ENCODE data around the gene EFNA3. TPM values are rescaled to one million over a fixed set of nuclear protein-coding genes. Genes with fewer than 3 reads are reported as not detected.

Gene EFNA3
- total and polyA plus RNA-seq, 2 donors (not counting 3 experiments of a cell fraction or from before 2014, with no cell fraction given): 2.2 to 2.5 TPM

GRCh38 chr1:155120253-155120652 lies 41.6 kb downstream of the EFNA3 start:
- Histone ChIP-seq H3K4me3 (replicated peaks in 1 of 3; ENCODE audit: insufficient read depth in 1 of 3, low read depth in 1 of 3, low read length in 3 of 3) (no peak overlapping the region), H3K9me3 (replicated peaks; ENCODE audit: control insufficient read depth, insufficient read depth, low read length) (no peaks in the 10 kb centered on the region), H3K27me3 (ENCODE audit: control insufficient read depth in 2 of 2, insufficient read depth in 2 of 2, low read length in 2 of 2) (peaks cover 0 to 4% of the 10 kb centered on the region in 2 experiments), H3K9me1 (replicated peaks; ENCODE audit: control insufficient read depth, extremely low read depth, insufficient read depth, low read length) (no peaks in the 10 kb centered on the region), H3K36me3 (ENCODE audit: control insufficient read depth in 2 of 2, extremely low read depth in 1 of 2, insufficient read depth in 2 of 2, low read length in 2 of 2) (no peaks in the 10 kb centered on the region), H4K20me1 (replicated peaks; ENCODE audit: control insufficient read depth, extremely low read depth, insufficient read depth, low read length) (no peaks in the 10 kb centered on the region), H3K9ac (replicated peaks; ENCODE audit: extremely low read depth, insufficient read depth, low read length) (no peak overlapping the region), H3K27ac (ENCODE audit: insufficient read depth, low read depth, low read length) (no peak overlapping the region), H3K4me1 (ENCODE audit: control insufficient read depth, extremely low read depth, insufficient read depth, low read length) (peaks cover 18% of the 10 kb centered on the region), H3K79me2 (ENCODE audit: control insufficient read depth, insufficient read depth, low read length) (no peaks in the 10 kb centered on the region), H3K4me2 (ENCODE audit: insufficient read depth, low read length) (no peak overlapping the region), H2AFZ (ENCODE audit: low read depth, low read length) (no peak overlapping the region)
- intact Hi-C loops (cut with micrococcal nuclease): no loop called here
- CTCF ChIA-PET: interaction anchor here (2.8 to 13.1 kb wide), 2 partner anchors 28 to 47 kb away, joined by 10 to 97 read pairs; no protein-coding TSS in a partner anchor
- FAIRE-seq (no peak), DNase-seq (ENCODE audit: low read depth, low spot score) (no peak)
- POLR2A ChIA-PET: no interaction called here
- BruUV-seq (replicated peaks): no TSS peak
- dilution Hi-C loops (cut with MboI; ENCODE audit: extremely low pct_ligation_motif_present, low sequenced_read_pairs): no loop called here
- TF ChIP-seq FOS (IDR thresholded peaks at IDR 0.05; ENCODE audit: borderline replicate concordance, insufficient read depth, low read length) (no peak), JUN (IDR thresholded peaks at IDR 0.05; ENCODE audit: borderline replicate concordance, insufficient read depth, insufficient read length, low read depth) (no peak), MYC (IDR thresholded peaks at IDR 0.05; ENCODE audit: low read depth, low read length) (no peak), POLR2A (IDR thresholded peaks at IDR 0.05; ENCODE audit: low read depth, low read length) (no peak), EZH2 (IDR thresholded peaks at IDR 0.05; ENCODE audit: borderline replicate concordance, low read depth, low read length, severe bottlenecking) (no peak)

- no TSS peak for BruUV-seq (replicated peaks)
- no peaks in the 10 kb centered on the region for H4K20me1 ChIP-seq (replicated peaks; ENCODE audit: control insufficient read depth, extremely low read depth, insufficient read depth, low read length)
- TF ChIP-seq MYC (IDR thresholded peaks at IDR 0.05; ENCODE audit: low read depth, low read length) (no peak), EZH2 (IDR thresholded peaks at IDR 0.05; ENCODE audit: borderline replicate concordance, low read depth, low read length, severe bottlenecking) (no peak)
- POLR2A ChIA-PET: no interaction called here
- H3K36me3 ChIP-seq (ENCODE audit: control insufficient read depth in 2 of 2, extremely low read depth in 1 of 2, insufficient read depth in 2 of 2, low read length in 2 of 2): no peaks in the 10 kb centered on the region
- intact Hi-C loops (cut with micrococcal nuclease): no loop called here
- no peaks in the 10 kb centered on the region for H3K79me2 ChIP-seq (ENCODE audit: control insufficient read depth, insufficient read depth, low read length)
- no peak overlapping the region for H3K9ac ChIP-seq (replicated peaks; ENCODE audit: extremely low read depth, insufficient read depth, low read length)
- H3K4me1 ChIP-seq (ENCODE audit: control insufficient read depth, extremely low read depth, insufficient read depth, low read length): peaks cover 27% of the 10 kb centered on the region
- no peak overlapping the region for H3K4me3 ChIP-seq (replicated peaks in 1 of 3; ENCODE audit: insufficient read depth in 1 of 3, low read depth in 1 of 3, low read length in 3 of 3)
- no peak for FAIRE-seq
- DNase-seq (ENCODE audit: low read depth, low spot score): no peak
- no peaks in the 10 kb centered on the region for H3K9me1 ChIP-seq (replicated peaks; ENCODE audit: control insufficient read depth, extremely low read depth, insufficient read depth, low read length)
- peaks cover 0 to 4% of the 10 kb centered on the region in 2 experiments for H3K27me3 ChIP-seq (ENCODE audit: control insufficient read depth in 2 of 2, insufficient read depth in 2 of 2, low read length in 2 of 2)
- no peak overlapping the region for H3K4me2 ChIP-seq (ENCODE audit: insufficient read depth, low read length)
- no peak overlapping the region for H2AFZ ChIP-seq (ENCODE audit: low read depth, low read length)
- dilution Hi-C loops (cut with MboI; ENCODE audit: extremely low pct_ligation_motif_present, low sequenced_read_pairs): no loop called here
- no peaks in the 10 kb centered on the region for H3K9me3 ChIP-seq (replicated peaks; ENCODE audit: control insufficient read depth, insufficient read depth, low read length)
- no peak overlapping the region for H3K27ac ChIP-seq (ENCODE audit: insufficient read depth, low read depth, low read length)
- CTCF ChIA-PET: interaction anchor here (0.7 to 13.1 kb wide), 3 partner anchors 29 to 52 kb away, joined by 3 to 97 read pairs (median 10); partner anchors contain the start of gene KRTCAP2
These were observed 42.6 kb downstream of the EFNA3 start for GRCh38 chr1:155121249-155121648.

Data from endothelial cell of umbilical vein (primary cell).